ENCODE measurements around the gene PCYT1A.
"Not testable (repeated sequence)": the region's sequence is repeated elsewhere in the genome, so short reads cannot be mapped to it uniquely, and the experiment has no call there.

The PCYT1A gene

DNA sequence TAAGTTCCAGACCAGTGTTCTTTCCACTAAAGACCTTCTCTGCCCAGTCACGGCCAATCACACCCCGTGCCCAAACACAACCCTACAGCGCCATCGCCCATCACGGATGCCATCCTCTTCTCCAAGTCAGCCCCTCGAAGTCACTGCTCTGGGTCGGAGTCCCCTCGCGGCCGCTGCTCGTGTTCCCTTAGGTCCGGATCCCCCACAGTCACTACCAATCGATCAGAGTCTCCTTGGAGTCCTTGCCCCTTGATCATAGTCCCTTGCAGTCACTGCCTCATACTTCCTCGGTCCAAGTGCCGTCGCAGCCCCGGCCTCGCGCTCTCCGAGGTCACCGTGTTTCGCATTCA lies 461 bp downstream of the PCYT1A start:
- DNase-seq (ENCODE audit: low read depth, low spot score): no peak

DNA sequence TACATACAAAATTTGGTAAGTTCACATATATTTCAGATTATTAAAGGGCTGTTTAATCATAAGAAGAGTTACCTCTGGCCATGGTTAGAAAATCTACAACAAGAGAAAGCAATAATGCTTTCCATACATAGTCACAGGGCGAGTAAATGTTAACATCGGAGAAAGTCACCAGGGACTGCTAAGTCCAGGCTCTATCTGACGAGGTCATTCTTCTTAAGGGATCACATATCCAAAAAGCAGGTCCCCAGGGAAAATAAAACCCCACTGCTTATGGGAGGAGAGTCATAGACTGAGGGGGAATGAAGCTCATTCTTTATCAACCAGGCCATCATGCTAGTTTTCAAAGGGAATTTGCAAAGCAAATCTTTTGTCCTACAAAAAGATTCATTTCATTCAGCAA lies 3.1 kb downstream of the PCYT1A start:
- no peak for DNase-seq (ENCODE audit: low read depth, low spot score)

GRCh38 chr3:196281962-196282361 lies 5.6 kb downstream of the PCYT1A start:
- no peak for DNase-seq (ENCODE audit: low read depth, low spot score)

DNA sequence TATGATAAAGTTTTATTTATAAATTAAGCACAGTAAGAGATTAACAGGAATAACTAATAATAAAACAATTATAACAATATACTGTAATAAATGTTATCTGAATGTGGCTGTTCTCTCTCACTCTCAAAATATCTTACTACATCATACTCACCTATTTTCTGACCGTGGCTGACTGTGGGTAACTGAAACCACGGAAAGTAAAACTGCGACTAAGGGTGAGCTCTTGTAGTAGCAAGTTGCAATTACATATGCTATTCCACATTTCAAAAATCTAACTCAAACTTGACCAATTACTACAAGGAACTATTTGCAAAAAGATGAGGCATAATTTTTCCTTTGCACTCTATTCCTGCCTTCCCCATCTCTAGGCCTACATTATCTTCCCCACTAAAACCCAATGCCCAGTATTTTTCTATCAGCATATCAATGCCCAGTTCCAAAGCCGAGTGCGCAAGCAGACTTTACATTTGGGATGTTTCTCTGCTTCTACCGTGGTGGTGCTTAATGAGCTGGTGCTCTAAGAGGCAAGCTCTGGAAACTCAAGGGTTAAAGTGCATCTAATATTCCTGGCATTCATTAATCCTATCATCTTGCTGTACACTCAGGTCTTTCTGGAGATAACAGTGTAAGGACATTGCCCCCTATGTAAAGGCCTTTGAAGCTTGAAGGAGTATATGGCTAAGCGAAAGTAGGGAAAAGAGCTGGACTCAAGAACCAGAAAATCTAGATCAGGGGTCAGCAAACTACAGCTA lies 6.7 kb downstream of the PCYT1A start:
- DNase-seq (ENCODE audit: low read depth, low spot score): no peak

GRCh38 chr3:196275126-196275525 lies 12.4 kb downstream of the PCYT1A start:
- DNase-seq (ENCODE audit: low read depth, low spot score): no peak

DNA sequence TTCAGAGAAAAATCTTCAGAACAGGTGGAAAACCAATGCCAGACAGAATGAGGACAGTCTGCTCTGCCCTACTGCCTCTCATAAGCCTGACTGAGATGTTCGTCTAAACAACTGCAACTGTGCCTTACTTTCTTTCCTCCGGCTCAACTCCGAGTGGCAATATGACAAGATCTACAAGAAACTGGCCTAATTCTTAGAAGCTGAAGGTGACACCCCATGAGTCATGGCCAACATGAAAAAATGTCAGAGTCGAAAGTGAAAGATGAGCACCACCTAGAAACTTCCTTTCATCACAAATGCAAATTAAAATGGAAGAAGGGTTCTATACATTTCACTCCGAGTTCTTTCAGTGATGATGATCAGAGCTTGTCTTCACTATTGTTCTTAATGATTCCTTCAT lies 12.9 kb downstream of the PCYT1A start:
- DNase-seq (ENCODE audit: low read depth, low spot score): no peak

GRCh38 chr3:196273655-196274054 lies 13.9 kb downstream of the PCYT1A start:
- DNase-seq (ENCODE audit: low read depth, low spot score): no peak

GRCh38 chr3:196272826-196273225 lies 14.7 kb downstream of the PCYT1A start:
- no peak for DNase-seq (ENCODE audit: low read depth, low spot score)

- no peak for DNase-seq (ENCODE audit: low read depth, low spot score)
Measured at GRCh38 chr3:196270499-196270898, 17.0 kb downstream of the PCYT1A start.

DNA sequence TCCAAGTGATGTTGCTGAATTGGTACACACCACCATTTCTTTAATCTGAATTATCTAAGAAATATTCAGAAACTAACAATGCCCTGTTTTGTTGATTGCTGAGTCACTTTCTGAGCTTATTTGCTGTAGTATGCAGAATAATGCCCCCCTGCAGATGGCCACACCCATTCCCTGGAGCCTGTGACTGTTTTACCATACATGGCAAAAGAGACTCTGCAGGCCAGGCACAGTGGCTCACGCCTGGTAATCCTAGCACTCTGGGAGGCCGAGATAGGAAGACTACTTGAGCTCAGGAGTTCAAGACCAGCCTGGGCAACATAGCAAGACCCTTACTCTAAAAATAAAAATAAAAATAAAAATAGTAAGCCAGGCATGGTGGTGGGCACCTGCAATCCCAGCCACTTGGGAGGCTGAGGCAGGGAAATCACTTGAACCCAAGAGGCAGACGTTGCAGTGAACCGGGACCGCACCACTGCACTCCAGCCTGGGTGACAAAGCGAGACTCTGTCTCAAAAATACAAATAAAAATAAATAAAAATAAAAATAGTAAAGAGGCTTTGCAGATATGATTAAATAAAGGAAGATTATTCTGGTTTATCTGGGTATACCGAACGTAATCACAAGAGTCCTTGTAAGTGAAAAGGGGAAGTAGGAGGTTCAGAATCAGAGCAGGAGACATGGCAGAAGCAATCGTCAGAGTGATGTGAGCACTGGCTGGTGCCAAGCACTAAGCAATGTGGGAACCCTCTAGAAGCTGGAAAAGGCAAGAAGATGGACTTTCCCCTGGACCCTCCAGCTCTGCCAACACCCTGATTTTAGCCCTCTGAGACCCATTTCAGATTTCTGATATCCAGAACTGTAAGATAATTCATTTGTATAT lies 19.0 kb downstream of the PCYT1A start:
- DNase-seq (ENCODE audit: low read depth, low spot score): no peak

GRCh38 chr3:196263819-196264218 lies 23.7 kb downstream of the PCYT1A start:
- DNase-seq (ENCODE audit: low read depth, low spot score): no peak

DNA sequence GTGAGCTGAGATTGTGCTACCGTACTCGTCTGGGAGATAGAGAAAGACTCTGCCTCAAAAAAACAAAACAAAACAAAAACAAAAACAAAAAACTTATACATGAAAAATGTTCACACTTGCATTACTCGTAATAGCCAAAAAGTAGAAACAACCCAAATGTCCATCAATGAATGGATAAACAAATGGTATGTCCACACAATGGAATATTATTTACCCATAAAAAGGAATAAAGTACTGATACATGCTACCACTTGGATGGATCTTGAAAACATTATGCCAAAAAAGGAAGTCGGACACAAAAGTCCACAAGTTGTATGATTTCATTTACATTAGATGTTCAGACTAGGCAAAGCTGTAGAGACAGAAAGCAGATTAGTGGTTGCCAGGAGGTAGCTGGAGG lies 26.7 kb downstream of the PCYT1A start:
- DNase-seq (ENCODE audit: low read depth, low spot score): no peak

DNA sequence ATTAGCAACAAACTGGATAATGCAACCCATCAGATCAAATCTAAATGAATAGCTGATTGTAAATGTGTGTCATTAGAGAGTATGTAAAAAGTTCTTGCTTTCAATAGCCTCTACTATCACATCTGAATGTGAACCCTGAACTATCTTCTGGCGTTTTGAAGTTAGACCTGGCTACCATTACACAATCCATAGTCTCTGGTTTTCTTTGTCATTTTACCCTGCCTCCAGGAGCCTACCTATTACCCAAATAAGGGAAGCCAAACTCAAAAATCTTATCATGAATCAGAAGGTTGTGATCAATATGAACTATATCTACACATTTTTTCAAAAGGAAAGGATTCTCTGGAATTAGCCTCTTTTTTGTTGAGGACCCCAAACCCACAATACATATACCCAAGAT lies 31.8 kb downstream of the PCYT1A start:
- DNase-seq (ENCODE audit: low read depth, low spot score): no peak

DNA sequence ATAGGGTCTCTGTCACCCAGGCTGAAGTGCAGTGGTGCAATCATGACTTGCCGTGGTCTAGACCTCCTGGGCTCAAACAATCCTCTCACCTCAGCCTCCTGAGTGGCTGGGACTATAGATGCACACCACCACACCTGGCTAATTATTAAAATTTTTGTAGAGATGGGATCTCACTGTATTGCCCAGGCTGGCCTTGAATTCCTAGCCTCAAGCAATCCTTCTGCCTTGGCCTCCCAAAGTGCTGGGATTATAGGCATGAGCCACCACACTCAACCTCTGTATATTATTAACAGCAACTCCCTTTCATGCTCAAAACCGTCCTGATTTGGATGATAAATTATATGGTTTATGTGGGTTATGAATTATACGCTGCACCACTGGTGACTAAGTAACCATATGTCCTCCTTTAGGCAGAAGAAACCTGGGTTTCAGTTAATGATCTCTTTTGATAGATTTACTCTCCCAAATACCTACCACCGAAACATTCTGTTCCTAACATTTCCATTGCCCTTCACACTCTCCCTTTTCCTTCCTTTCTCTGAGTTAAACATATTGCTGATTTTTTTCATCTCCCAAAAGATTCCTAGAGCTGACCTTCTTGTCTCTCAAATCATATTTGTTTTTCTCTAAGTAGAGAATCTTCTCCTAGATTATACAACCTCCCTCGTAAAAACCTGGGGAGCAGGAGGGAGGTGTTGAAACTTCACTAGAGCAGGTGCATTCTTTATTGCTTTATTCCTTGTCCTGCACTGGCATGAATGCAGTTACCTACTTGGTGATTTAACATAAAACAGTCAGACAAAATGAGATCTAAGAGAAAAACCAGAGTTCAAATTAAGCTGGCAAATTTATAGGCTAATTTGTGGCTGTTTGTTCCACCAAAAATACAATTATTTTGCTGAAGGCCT lies 32.9 kb downstream of the PCYT1A start:
- DNase-seq (ENCODE audit: low read depth, low spot score): no peak

DNA sequence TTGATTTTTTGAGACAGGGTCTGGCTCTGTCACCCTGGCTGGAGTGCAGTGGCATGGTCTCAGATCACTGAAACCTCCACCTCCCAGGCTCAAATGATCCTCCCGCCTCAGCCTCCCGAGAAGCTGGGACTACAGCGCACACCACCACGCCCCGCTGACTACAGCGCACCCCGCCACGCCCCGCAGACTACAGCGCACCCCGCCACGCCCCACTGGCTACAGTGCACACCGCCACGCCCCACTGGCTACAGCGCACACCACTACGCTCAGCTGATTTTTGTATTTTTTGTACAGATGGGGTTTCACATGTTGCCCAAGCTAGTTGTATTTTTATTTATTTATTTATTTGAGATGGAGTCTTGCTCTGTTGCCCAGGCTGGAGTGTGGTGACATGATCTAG lies 35.6 kb downstream of the PCYT1A start:
- DNase-seq (ENCODE audit: low read depth, low spot score): no peak

DNA sequence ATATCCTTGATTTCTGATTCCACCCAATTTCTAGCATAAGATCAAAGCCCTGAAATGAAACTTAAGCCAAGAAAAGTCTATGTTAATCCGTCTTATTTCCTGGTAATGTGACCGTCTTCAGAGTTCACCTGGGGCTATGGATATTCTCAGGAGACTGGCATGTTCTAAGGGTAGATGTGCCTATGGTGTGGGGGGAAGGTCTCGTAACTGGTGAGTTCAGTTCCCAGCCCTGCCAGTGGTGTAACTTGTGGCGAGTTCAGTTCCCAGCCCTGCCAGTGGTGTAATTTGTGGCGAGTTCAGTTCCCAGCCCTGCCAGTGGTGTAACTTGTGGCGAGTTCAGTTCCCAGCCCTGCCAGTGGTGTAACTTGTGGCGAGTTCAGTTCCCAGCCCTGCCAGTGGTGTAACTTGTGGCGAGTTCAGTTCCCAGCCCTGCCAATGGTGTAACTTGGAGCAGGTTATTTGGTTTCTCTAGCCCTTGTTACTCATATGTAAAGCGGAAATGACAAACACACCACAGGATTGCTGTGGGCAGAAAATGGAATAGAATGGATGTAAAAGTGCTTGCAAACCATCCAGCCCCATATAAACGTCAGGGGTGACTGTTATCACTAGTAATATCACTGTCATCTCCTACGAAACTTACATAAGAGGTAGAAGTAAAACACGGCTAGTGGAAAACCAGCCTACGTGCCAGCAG lies 40.8 kb downstream of the PCYT1A start:
- no peak for DNase-seq (ENCODE audit: low read depth, low spot score)

DNA sequence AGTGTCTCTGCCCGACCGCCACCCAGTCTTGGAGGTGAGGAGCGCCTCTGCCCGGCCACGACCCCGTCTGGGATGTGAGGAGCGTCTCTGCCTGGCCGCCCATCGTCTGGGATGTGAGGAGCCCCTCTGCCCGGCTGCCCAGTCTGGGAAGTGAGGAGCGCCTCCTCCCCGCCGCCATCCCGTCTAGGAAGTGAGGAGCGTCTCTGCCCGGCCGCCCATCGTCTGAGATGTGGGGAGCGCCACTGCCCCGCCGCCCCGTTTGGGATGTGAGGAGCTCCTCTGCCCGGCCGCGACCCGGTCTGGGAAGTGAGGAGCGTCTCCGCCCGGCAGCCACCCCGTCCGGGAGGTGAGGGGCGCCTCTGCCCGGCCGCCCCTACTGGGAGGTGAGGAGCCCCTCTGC lies 43.4 kb downstream of the PCYT1A start:
- DNase-seq (ENCODE audit: low read depth, low spot score): not testable (repeated sequence)

DNA sequence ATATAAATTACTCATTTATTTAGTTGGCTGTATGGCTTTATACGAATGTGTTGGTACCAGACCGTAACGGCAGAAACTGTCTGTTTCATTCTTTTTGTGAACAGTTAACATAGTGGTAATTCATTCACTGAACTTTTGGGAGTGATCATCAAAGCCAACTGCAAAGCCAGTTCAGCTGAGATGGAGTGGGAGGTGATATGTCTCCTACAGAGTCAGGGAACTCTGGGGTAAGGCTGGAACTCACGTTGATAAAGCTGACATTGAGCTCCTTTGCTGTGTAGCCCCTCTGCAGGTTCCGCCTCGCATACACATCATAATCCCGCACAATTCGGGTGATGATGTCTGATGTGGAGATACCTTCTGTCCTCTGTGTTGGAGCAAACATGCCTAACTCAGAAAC lies 45.8 kb downstream of the PCYT1A start:
- DNase-seq (ENCODE audit: low read depth, low spot score): no peak

GRCh38 chr3:196240424-196240823 lies 47.1 kb downstream of the PCYT1A start:
- no peak for DNase-seq (ENCODE audit: low read depth, low spot score)

DNA sequence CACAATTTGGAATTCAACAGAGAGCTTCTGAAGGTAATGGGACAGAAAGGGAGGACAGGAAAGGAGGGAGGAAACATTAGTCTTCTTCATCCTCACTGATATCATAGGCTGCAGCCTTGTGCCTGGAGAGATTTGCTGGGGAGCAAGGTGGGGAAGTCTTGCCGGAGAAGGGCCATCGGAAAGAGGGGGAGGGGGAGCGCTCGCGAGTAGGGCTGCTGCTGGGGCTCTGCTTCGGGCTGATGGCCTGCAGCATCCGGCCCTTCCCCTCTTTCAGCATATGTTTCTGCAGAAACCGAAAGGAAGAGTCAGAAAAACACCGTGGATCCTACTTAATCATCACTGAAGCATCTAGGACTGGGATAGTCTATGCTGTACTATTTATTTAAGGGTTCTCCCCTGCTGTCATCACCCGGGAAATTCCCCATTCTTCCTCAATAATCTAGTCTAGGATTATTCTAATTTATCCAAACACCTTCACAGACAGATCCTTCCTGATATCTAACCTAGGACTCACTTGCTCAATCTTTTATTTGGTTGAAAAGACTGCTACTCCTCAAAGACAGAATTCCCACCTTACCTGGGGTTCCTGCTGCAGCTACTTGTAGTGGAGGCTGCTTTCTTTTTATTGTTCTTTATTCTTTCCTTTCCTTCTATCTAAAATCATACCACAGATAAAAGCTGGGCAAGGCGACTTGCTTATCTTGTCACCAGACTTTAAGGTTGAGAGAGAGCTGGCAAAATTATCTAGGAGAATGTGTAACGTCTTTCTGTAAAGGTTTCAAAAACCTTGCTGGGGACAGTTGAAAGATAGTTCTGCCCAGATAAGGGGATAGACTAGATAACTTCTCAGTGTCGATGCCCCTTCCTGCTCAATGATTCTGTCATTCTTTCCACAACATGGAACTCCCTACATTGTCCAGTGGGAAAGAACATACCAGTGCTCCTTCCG lies 48.6 kb downstream of the PCYT1A start:
- no peak for DNase-seq (ENCODE audit: low read depth, low spot score)

Measured in brain pericyte (primary cell).